K562 (cell line): Measurements from ENCODE around the gene FAM151A. TPM values are rescaled to one million over a fixed set of nuclear protein-coding genes. Genes with fewer than 3 reads are reported as not detected.

Experiments used
- ATAC-seq: fragments of 200-7000 bp; cut with Tn5 transposase; 3 replicates; pipeline ENCODE4 v1.9.1; 2020; ENCODE audit warnings: moderate library complexity
- BruUV-seq: library from RNA; stranded (reverse); fragments of 400-500 nt; replicated peaks from 2 replicates; lab custom pipeline; 2021; lab: Mats Ljungman, UMichigan
- CTCF ChIA-PET: fragments of 300-600 bp; formaldehyde crosslinking; extraction: SDS; loops from one replicate; lab custom pipeline; 2021; ENCODE audit warnings: low intra/inter-chr PET ratio; lab: Yijun Ruan, JAX
- POLR2A ChIA-PET: fragments of 300-600, 350-650 bp; sonication (Branson Sonifier 250); formaldehyde crosslinking; extraction: SDS; loops from one replicate; lab custom pipeline; 2021; ENCODE audit warnings: antibody characterized with exemption, inconsistent platforms; lab: Yijun Ruan, JAX
- DNase-seq, 4 experiments: peaks; one replicate each; pipeline versions ENCODE4 v3.0.0 to v3.0.0-alpha.2; 2011 to 2018; ENCODE audit warnings: low spot score in 3 of 4, mixed read lengths in 3 of 4; ENCODE audit errors: extremely low read depth in 1 of 4
- FAIRE-seq: peaks from 2 replicates; lab custom pipeline; 2011; peaks lifted over from hg19 to GRCh38; lab: Jason Lieb, UNC
- H2AFZ ChIP-seq: 2 replicates; pipeline ENCODE4 v1.6.0; 2011; ENCODE audit warnings: low read depth, low read length, control low read depth, inconsistent platforms
- H3K27ac ChIP-seq: fragments of 200-600 bp; 3 replicates; pipeline ENCODE4 v1.8.0; 2011; ENCODE audit warnings: low read depth, mild to moderate bottlenecking, control low read depth, inconsistent platforms, low read length, moderate library complexity, mixed read lengths; ENCODE audit errors: extremely low read depth
- H3K27me3 ChIP-seq, 2 experiments: fragments of 300-600 bp in 1 of 2; 2 replicates in 1 of 2; 3 replicates in 1 of 2; pipeline versions ENCODE4 v1.6.0 to v1.8.0; 2011; ENCODE audit warnings: inconsistent platforms in 2 of 2, low read length in 2 of 2, mild to moderate bottlenecking in 1 of 2, mixed read lengths in 1 of 2, moderate library complexity in 1 of 2; ENCODE audit not compliant: control insufficient read depth in 2 of 2, insufficient read depth in 2 of 2
- H3K36me3 ChIP-seq: fragments of 300-600 bp; 3 replicates; pipeline ENCODE4 v1.8.0; 2011; ENCODE audit warnings: mild to moderate bottlenecking, low read length, inconsistent platforms; ENCODE audit not compliant: control insufficient read depth, insufficient read depth
- H3K4me1 ChIP-seq, 2 experiments: fragments of 200-600 bp in 1 of 2; replicated peaks in 1 of 2; 2 replicates in 1 of 2; 3 replicates in 1 of 2; pipeline versions ENCODE4 v1.5.1 to v1.8.0; 2011; ENCODE audit warnings: inconsistent platforms in 2 of 2, low read length in 2 of 2, mild to moderate bottlenecking in 1 of 2, mixed read lengths in 1 of 2, moderate library complexity in 1 of 2; ENCODE audit not compliant: control insufficient read depth in 2 of 2, insufficient read depth in 2 of 2
- H3K4me2 ChIP-seq: 2 replicates; pipeline ENCODE4 v1.6.1; 2011; ENCODE audit warnings: low read length, control low read depth, inconsistent platforms, mixed read lengths; ENCODE audit not compliant: insufficient read depth
- H3K4me3 ChIP-seq: fragments of 200-600 bp; sonication (generic), shearing (Covaris generic); 2 replicates; pipeline ENCODE4 v1.5.1; 2016; ENCODE audit warnings: control low read depth, inconsistent platforms
- H3K79me2 ChIP-seq: fragments of 200-600 bp; 3 replicates; pipeline ENCODE4 v1.8.0; 2011; ENCODE audit warnings: low read length, inconsistent platforms; ENCODE audit not compliant: control insufficient read depth, insufficient read depth
- H3K9ac ChIP-seq, 2 experiments: 2 replicates each; pipeline versions ENCODE4 v1.6.0 to v1.6.1; 2011; ENCODE audit warnings: low read depth in 2 of 2, low read length in 2 of 2, control low read depth in 1 of 2, inconsistent platforms in 1 of 2, mild to moderate bottlenecking in 1 of 2, mixed read lengths in 1 of 2; ENCODE audit not compliant: insufficient read depth in 1 of 2
- H3K9me1 ChIP-seq: one replicate; pipeline ENCODE4 v1.6.0; 2011; ENCODE audit warnings: inconsistent platforms, mild to moderate bottlenecking, low read length, moderate library complexity; ENCODE audit not compliant: control insufficient read depth, insufficient read depth
- H3K9me3 ChIP-seq: replicated peaks from 2 replicates; pipeline ENCODE4 v1.5.1; 2011; ENCODE audit warnings: low read depth, low read length, inconsistent platforms; ENCODE audit not compliant: control insufficient read depth, insufficient read depth
- H4K20me1 ChIP-seq: replicated peaks from 2 replicates; pipeline ENCODE4 v1.6.1; 2011; ENCODE audit warnings: low read length, inconsistent platforms, mixed read lengths; ENCODE audit not compliant: control insufficient read depth, insufficient read depth
- CBX2 ChIP-seq: fragments of 200-600 bp; sonication (generic); IDR thresholded peaks from one replicate; pipeline ENCODE4 v1.6.1; 2012; ENCODE audit warnings: mild to moderate bottlenecking, low read length, inconsistent platforms; ENCODE audit not compliant: insufficient read depth, poor library complexity, severe bottlenecking
- ETS2 ChIP-seq: IDR thresholded peaks from 2 replicates; pipeline ENCODE4 v1.6.1; 2016; ENCODE audit warnings: borderline replicate concordance, missing genetic modification characterization, mild to moderate bottlenecking, moderate library complexity, missing compliant biosample characterization; ENCODE audit not compliant: poor library complexity, severe bottlenecking
- PRMT5 ChIP-seq: sonication (generic); formaldehyde crosslinking; IDR thresholded peaks from 2 replicates; pipeline ENCODE4 v1.5.0; 2020; ENCODE audit warnings: missing genetic modification reagents
- RBM15 ChIP-seq: fragments of 200-400 bp; formaldehyde crosslinking; IDR thresholded peaks from 2 replicates; pipeline ENCODE4 v1.6.1; 2018; ENCODE audit warnings: mild to moderate bottlenecking, low read length, moderate library complexity; ENCODE audit not compliant: insufficient read depth
- SPI1 ChIP-seq: IDR thresholded peaks from 2 replicates; pipeline ENCODE4 v1.6.1; 2011; ENCODE audit warnings: low read depth, low read length, control low read depth, borderline replicate concordance
- TOE1 ChIP-seq, 2 experiments: fragments of 450-650 bp in 1 of 2; sonication (generic) in 1 of 2; formaldehyde crosslinking in 1 of 2; IDR thresholded peaks; 2 replicates each; pipeline versions ENCODE4 v1.7.1 to v1.8.0; 2016 to 2022; ENCODE audit warnings: borderline replicate concordance in 2 of 2, mild to moderate bottlenecking in 2 of 2, antibody characterized with exemption in 1 of 2, inconsistent platforms in 1 of 2, low read depth in 1 of 2, missing genetic modification reagents in 1 of 2, moderate library complexity in 1 of 2
- ZNF224 ChIP-seq: sonication (generic); formaldehyde crosslinking; IDR thresholded peaks from 2 replicates; pipeline ENCODE4 v1.8.0; 2022; ENCODE audit warnings: mild to moderate bottlenecking, missing genetic modification reagents
- ZNF232 ChIP-seq: sonication (generic); formaldehyde crosslinking; IDR thresholded peaks from 2 replicates; pipeline ENCODE4 v1.8.0; 2022; ENCODE audit warnings: mild to moderate bottlenecking, missing genetic modification reagents
- WGBS: fragments of 100-300 bp; shearing (Covaris generic); methylation state at CpG from one replicate; pipeline ENCODE4 v1.1.6; 2016; ENCODE audit warnings: low coverage, mixed read lengths; ENCODE audit not compliant: insufficient coverage; ENCODE audit errors: missing lambda C conversion rate; 5-methylcytosine and 5-hydroxymethylcytosine counted together
- in situ Hi-C: fragments of 300-500 bp; cut with MboI; formaldehyde crosslinking; loops from 4 replicates; pipeline ENCODE4 v1.15.0; 2018; ENCODE audit warnings: inconsistent platforms, mixed read lengths
- intact Hi-C: fragments of 100-400 bp; cut with micrococcal nuclease; formaldehyde crosslinking; loops from 2 replicates; pipeline ENCODE4 v1.14.2; 2022
- polyA plus RNA-seq, 8 experiments: library from polyadenylated mRNA; depleted of rRNA in 4 of 8; stranded (reverse) in 5 of 8; unstranded in 3 of 8; fragments of >200 nt; fragmentation: Nextera tagmentation in 2 of 8; fragmentation: Illumina TruSeq in 1 of 8; extraction: Ambion mirVana in 2 of 8; extraction: Trizol in 1 of 8; gene quantifications; 2 replicates each; pipeline versions ENCODE4 v1.2.1 to v1.2.3, GENCODE V29; 2011 to 2014; ENCODE audit warnings: inconsistent platforms in 1 of 8, missing spikeins in 1 of 8
- total RNA-seq, 7 experiments: library from RNA; depleted of rRNA in 6 of 7; stranded (reverse); fragments of >200 nt in 6 of 7; fragmentation: Illumina TruSeq in 2 of 7; extraction: Trizol in 2 of 7; gene quantifications; 2 replicates each; pipeline versions ENCODE4 v1.2.1 to v1.2.3, GENCODE V29; 2011 to 2021; ENCODE audit warnings: low replicate concordance in 1 of 7

The FAM151A gene
- total and polyA plus RNA-seq, 9 of the 15 experiments (the other 6 are each of a cell fraction or from before 2014, with no cell fraction given) = not detected

- no peaks in the 10 kb centered on the region for H3K79me2 ChIP-seq
- peaks cover 53 to 89% of the 10 kb centered on the region in 2 experiments for H3K27me3 ChIP-seq
- in situ Hi-C loops = no loop called here
- H3K4me2 ChIP-seq = no peak overlapping the region
- H3K36me3 ChIP-seq = no peaks in the 10 kb centered on the region
- no TSS peak for BruUV-seq
- H4K20me1 ChIP-seq = peaks cover 7% of the 10 kb centered on the region; the same call in 1 of the 2 replicates
- H3K4me1 ChIP-seq = peaks cover 0 to 21% of the 10 kb centered on the region in 2 experiments; a peak in 2 of 5 replicates
- DNase-seq = no peak
- ChIA-PET POLR2A (interaction anchor here (0.5 to 1.5 kb wide), 4 partner anchors 9 to 171 kb away, joined by 3 read pairs; no protein-coding TSS in a partner anchor), CTCF (no interaction called here)
- no peak overlapping the region for H3K27ac ChIP-seq
- FAIRE-seq = peak; percentile 75
- peak overlapping the region in 1 of 2 experiments; percentile 36; a peak in 1 of 4 replicates for H3K9ac ChIP-seq
- no peaks in the 10 kb centered on the region for H3K9me3 ChIP-seq
- TF ChIP-seq TOE1 (IDR thresholded peaks at IDR 0.05; ENCODE audit: borderline replicate concordance) (no peak), TOE1 (CRISPR knock-in tag; IDR thresholded peaks at IDR 0.05; ENCODE audit: borderline replicate concordance, low read depth) (no peak), SPI1 (0 out of 2 replicates have a peak, but pooled peaks have one; percentile 21)
- no peak overlapping the region for H2AFZ ChIP-seq
- H3K4me3 ChIP-seq = no peak overlapping the region
- ATAC-seq = no peak
- H3K9me1 ChIP-seq = no peaks in the 10 kb centered on the region
- intact Hi-C loops = no loop called here
- WGBS = 4% methylated on average over 12 of the region's 13 CpGs
Observed at GRCh38 chr1:54604572-54605370, 18.6 kb downstream of the FAM151A start.

GRCh38 chr1:54604051-54604450, 19.3 kb downstream of the FAM151A start:
- peaks cover 7% of the 10 kb centered on the region; the same call in 1 of the 2 replicates for H4K20me1 ChIP-seq
- CTCF ChIA-PET = no interaction called here
- in situ Hi-C loops = no loop called here
- ATAC-seq = no peak
- H3K9ac ChIP-seq = no peak overlapping the region
- no peaks in the 10 kb centered on the region for H3K79me2 ChIP-seq
- H3K4me1 ChIP-seq = peaks cover 0 to 16% of the 10 kb centered on the region in 2 experiments; a peak in 2 of 5 replicates
- 16% methylated on average over 7 of the region's 7 CpGs for WGBS
- no peaks in the 10 kb centered on the region for H3K9me1 ChIP-seq
- peaks cover 50 to 85% of the 10 kb centered on the region in 2 experiments for H3K27me3 ChIP-seq
- FAIRE-seq = no peak
- H3K36me3 ChIP-seq = no peaks in the 10 kb centered on the region
- intact Hi-C loops = no loop called here
- BruUV-seq = no TSS peak
- no peak for DNase-seq
- POLR2A ChIA-PET = interaction anchor here (0.6 to 1.5 kb wide), 7 partner anchors 8 to 1415 kb away, joined by 3 to 4 read pairs (median 3); no protein-coding TSS in a partner anchor
- no peak overlapping the region for H2AFZ ChIP-seq
- no peak overlapping the region for H3K4me3 ChIP-seq
- no peak overlapping the region for H3K27ac ChIP-seq
- H3K9me3 ChIP-seq = no peaks in the 10 kb centered on the region
- H3K4me2 ChIP-seq = no peak overlapping the region
- TF ChIP-seq ZNF232 (CRISPR knock-in tag) = no peak
- TF ChIP-seq CBX2 = no peak
- TF ChIP-seq RBM15 = no peak
- TF ChIP-seq ZNF224 = no peak
- no peak for TF ChIP-seq ETS2 (tag)
- no peak for TF ChIP-seq PRMT5
